H1 (cell line): ENCODE measurements around the gene ALDOC. TPM values are rescaled to one million over a fixed set of nuclear protein-coding genes. Genes with fewer than 3 reads are reported as not detected.

Experiments
- CTCF ChIA-PET: fragments of 300-600 bp; sonication (Branson Sonifier 250); formaldehyde crosslinking; loops from one replicate; lab custom pipeline; 2021; ENCODE audit not compliant: partially characterized antibody; lab: Charles Lee
- POLR2A ChIA-PET: fragments of 300-600 bp; sonication (Branson Sonifier 250); formaldehyde crosslinking; loops from one replicate; lab custom pipeline; 2021; ENCODE audit warnings: inconsistent platforms; ENCODE audit not compliant: partially characterized antibody; lab: Charles Lee
- DNase-seq, 2 experiments: peaks; one replicate each; pipeline versions ENCODE4 v3.0.0 to v3.0.0-alpha.2; 2010 to 2022; ENCODE audit warnings: low spot score in 2 of 2, low read depth in 1 of 2, mixed read lengths in 1 of 2
- FAIRE-seq: peaks from 2 replicates; lab custom pipeline; 2011; peaks lifted over from hg19 to GRCh38; lab: Jason Lieb, UNC
- H2AFZ ChIP-seq: 2 replicates; pipeline ENCODE4 v1.8.1; 2012; ENCODE audit warnings: low read length, inconsistent platforms
- H2AK5ac ChIP-seq: 2 replicates; pipeline ENCODE4 v1.6.1; 2013; ENCODE audit warnings: low read depth, low read length
- H2BK120ac ChIP-seq: replicated peaks from 2 replicates; pipeline ENCODE3; 2013; ENCODE audit warnings: low read depth, low read length, inconsistent platforms
- H2BK12ac ChIP-seq: 2 replicates; pipeline ENCODE4 v1.6.1; 2013; ENCODE audit warnings: low read depth, low read length
- H2BK15ac ChIP-seq: 2 replicates; pipeline ENCODE4 v1.6.1; 2013; ENCODE audit warnings: low read length
- H2BK20ac ChIP-seq: 2 replicates; pipeline ENCODE4 v1.6.1; 2013; ENCODE audit warnings: low read length
- H2BK5ac ChIP-seq: 2 replicates; pipeline ENCODE4 v1.6.1; 2013; ENCODE audit warnings: low read depth, low read length
- H3K14ac ChIP-seq: 2 replicates; pipeline ENCODE4 v1.6.1; 2013; ENCODE audit warnings: inconsistent platforms; ENCODE audit not compliant: insufficient read length
- H3K18ac ChIP-seq: 2 replicates; pipeline ENCODE4 v1.6.1; 2013; ENCODE audit warnings: low read length; ENCODE audit errors: extremely low read depth
- H3K23ac ChIP-seq: 2 replicates; pipeline ENCODE4 v1.6.1; 2013; ENCODE audit warnings: inconsistent platforms; ENCODE audit not compliant: insufficient read length
- H3K23me2 ChIP-seq: 2 replicates; pipeline ENCODE4 v1.6.1; 2013; ENCODE audit warnings: low read depth, low read length
- H3K27ac ChIP-seq: 2 replicates; pipeline ENCODE4 v1.6.1; 2011; ENCODE audit warnings: low read depth, low read length, inconsistent platforms
- H3K27me3 ChIP-seq, 4 experiments: replicated peaks in 1 of 4; 1 replicate in 1 of 4; 2 replicates in 3 of 4; pipeline versions ENCODE4 v1.6.1 to v1.8.1; 2011 to 2013; ENCODE audit warnings: low read length in 3 of 4, mild to moderate bottlenecking in 3 of 4, inconsistent platforms in 2 of 4, mixed read lengths in 2 of 4, moderate library complexity in 1 of 4; ENCODE audit not compliant: control insufficient read depth in 3 of 4, insufficient read depth in 3 of 4; ENCODE audit errors: extremely low read depth in 1 of 4
- H3K36me3 ChIP-seq, 4 experiments: 2 replicates each; pipeline versions ENCODE4 v1.6.1 to v1.8.1; 2011 to 2013; ENCODE audit warnings: mild to moderate bottlenecking in 4 of 4, low read length in 3 of 4, moderate library complexity in 2 of 4, control low read depth in 1 of 4, inconsistent platforms in 1 of 4; ENCODE audit not compliant: insufficient read depth in 4 of 4, control insufficient read depth in 2 of 4
- H3K4ac ChIP-seq: replicated peaks from 2 replicates; pipeline ENCODE3; 2013; ENCODE audit warnings: low read length, low read depth, mixed read lengths, inconsistent platforms; ENCODE audit not compliant: insufficient read length
- H3K4me1 ChIP-seq, 4 experiments: replicated peaks in 1 of 4; 1 replicate in 1 of 4; 2 replicates in 3 of 4; pipeline versions ENCODE4 v1.6.1 to v1.8.1; 2011 to 2013; ENCODE audit warnings: low read length in 3 of 4, inconsistent platforms in 2 of 4, mixed read lengths in 1 of 4; ENCODE audit not compliant: insufficient read depth in 4 of 4, control insufficient read depth in 3 of 4
- H3K4me2 ChIP-seq, 2 experiments: 2 replicates each; pipeline versions ENCODE4 v1.6.1 to v1.8.1; 2011 to 2013; ENCODE audit warnings: low read depth in 2 of 2, low read length in 2 of 2, control low read depth in 1 of 2, inconsistent platforms in 1 of 2, mild to moderate bottlenecking in 1 of 2; ENCODE audit not compliant: insufficient read depth in 1 of 2
- H3K4me3 ChIP-seq, 4 experiments: fragments of 200-600, 300-600 bp in 1 of 4; sonication (generic), shearing (Covaris generic), sonication (Bioruptor Twin) in 1 of 4; 2 replicates each; pipeline versions ENCODE4 v1.5.1 to v1.8.1; 2011 to 2016; ENCODE audit warnings: low read length in 4 of 4, low read depth in 3 of 4, control low read depth in 2 of 4, inconsistent platforms in 2 of 4, mild to moderate bottlenecking in 2 of 4, mixed read lengths in 1 of 4, moderate library complexity in 1 of 4; ENCODE audit not compliant: insufficient read depth in 2 of 4; ENCODE audit errors: extremely low read depth in 1 of 4
- H3K56ac ChIP-seq: replicated peaks from 2 replicates; pipeline ENCODE3; 2013; ENCODE audit warnings: low read depth, mild to moderate bottlenecking, mixed read lengths, low read length, inconsistent platforms; ENCODE audit not compliant: insufficient read length
- H3K79me1 ChIP-seq: 2 replicates; pipeline ENCODE4 v1.6.1; 2013; ENCODE audit warnings: low read depth, low read length, control low read depth
- H3K79me2 ChIP-seq, 2 experiments: 2 replicates each; pipeline versions ENCODE4 v1.6.1 to v1.8.1; 2012 to 2013; ENCODE audit warnings: low read length in 2 of 2, mild to moderate bottlenecking in 2 of 2, inconsistent platforms in 1 of 2; ENCODE audit not compliant: insufficient read depth in 2 of 2, control insufficient read depth in 1 of 2
- H3K9ac ChIP-seq, 4 experiments: replicated peaks in 1 of 4; 1 replicate in 1 of 4; 2 replicates in 3 of 4; pipeline versions ENCODE4 v1.6.1 to v1.8.1; 2011 to 2013; ENCODE audit warnings: low read depth in 3 of 4, low read length in 3 of 4, control low read depth in 2 of 4, mild to moderate bottlenecking in 2 of 4, moderate library complexity in 2 of 4, inconsistent platforms in 1 of 4; ENCODE audit errors: extremely low read depth in 1 of 4
- H3K9me3 ChIP-seq, 2 experiments: 2 replicates each; pipeline versions ENCODE4 v1.6.1 to v1.8.1; 2012 to 2013; ENCODE audit warnings: mild to moderate bottlenecking in 2 of 2, moderate library complexity in 2 of 2, control low read depth in 1 of 2, inconsistent platforms in 1 of 2, low read depth in 1 of 2, low read length in 1 of 2, mixed read lengths in 1 of 2; ENCODE audit not compliant: insufficient read depth in 2 of 2
- H4K20me1 ChIP-seq, 2 experiments: replicated peaks in 1 of 2; 2 replicates each; pipeline versions ENCODE3 to v1.8.1; 2011 to 2013; ENCODE audit warnings: inconsistent platforms in 2 of 2, low read length in 2 of 2, mild to moderate bottlenecking in 1 of 2; ENCODE audit not compliant: insufficient read depth in 2 of 2, control insufficient read depth in 1 of 2
- H4K5ac ChIP-seq: 2 replicates; pipeline ENCODE4 v1.6.1; 2013; ENCODE audit warnings: low read length, low read depth, mixed read lengths, inconsistent platforms; ENCODE audit not compliant: insufficient read length
- H4K8ac ChIP-seq: 2 replicates; pipeline ENCODE4 v1.8.0; 2013; ENCODE audit warnings: mild to moderate bottlenecking, moderate library complexity, low read length, inconsistent platforms; ENCODE audit not compliant: insufficient read depth; ENCODE audit errors: extremely low read depth
- H4K91ac ChIP-seq: replicated peaks from 2 replicates; pipeline ENCODE3; 2013; ENCODE audit warnings: low read length, mixed read lengths, inconsistent platforms; ENCODE audit not compliant: insufficient read length
- ASH2L ChIP-seq: fragments of 200-600, 300-600 bp; sonication (generic); IDR thresholded peaks from one replicate; pipeline ENCODE4 v1.7.1; 2017; ENCODE audit warnings: low read length
- FOSL1 ChIP-seq: IDR thresholded peaks from 2 replicates; pipeline ENCODE4 v1.6.1; 2011; ENCODE audit warnings: mild to moderate bottlenecking, low read depth, low read length, moderate library complexity; ENCODE audit not compliant: insufficient read depth
- GTF2F1 ChIP-seq: IDR thresholded peaks from 2 replicates; pipeline ENCODE4 v1.6.1; 2012; ENCODE audit warnings: low read depth, low read length, improper control_type of control experiment, borderline replicate concordance
- HDAC2 ChIP-seq, 2 experiments: fragments of 300-600 bp in 1 of 2; sonication (generic) in 1 of 2; IDR thresholded peaks; 2 replicates each; pipeline ENCODE4 v1.6.1; 2011 to 2012; ENCODE audit warnings: low read depth in 2 of 2, low read length in 2 of 2, mild to moderate bottlenecking in 2 of 2, moderate library complexity in 2 of 2, borderline replicate concordance in 1 of 2, inconsistent platforms in 1 of 2
- KDM5A ChIP-seq: fragments of 200-600 bp; IDR thresholded peaks from 2 replicates; pipeline ENCODE4 v1.7.1; 2012; ENCODE audit warnings: mild to moderate bottlenecking, low read length, inconsistent platforms, mixed read lengths
- MAX ChIP-seq: IDR thresholded peaks from 2 replicates; pipeline ENCODE4 v1.6.1; 2012; ENCODE audit warnings: inconsistent platforms
- NRF1 ChIP-seq: IDR thresholded peaks from 2 replicates; pipeline ENCODE4 v1.6.1; 2011; ENCODE audit warnings: mild to moderate bottlenecking, low read depth, low read length, improper control_type of control experiment
- PHF8 ChIP-seq: fragments of 200-600 bp; sonication (generic); conservative IDR thresholded peaks from 2 replicates; pipeline ENCODE4 v1.7.1; 2012; ENCODE audit warnings: low read depth, mild to moderate bottlenecking, inconsistent platforms, low read length, moderate library complexity
- POLR2A ChIP-seq, 2 experiments: IDR thresholded peaks; 1 replicate in 1 of 2; 2 replicates in 1 of 2; pipeline ENCODE4 v1.6.1; 2011; ENCODE audit warnings: low read depth in 2 of 2, low read length in 2 of 2, mild to moderate bottlenecking in 2 of 2; ENCODE audit errors: control extremely low read depth in 1 of 2
- RXRA ChIP-seq: IDR thresholded peaks from 2 replicates; pipeline ENCODE4 v1.6.1; 2011; ENCODE audit warnings: low read depth, mild to moderate bottlenecking, low read length, moderate library complexity; ENCODE audit not compliant: insufficient read depth
- SIRT6 ChIP-seq: IDR thresholded peaks from one replicate; pipeline ENCODE4 v1.7.1; 2012; ENCODE audit warnings: low read length, inconsistent platforms
- SUZ12 ChIP-seq: fragments of 200-600 bp; sonication (generic); IDR thresholded peaks from 2 replicates; pipeline ENCODE4 v1.6.1; 2012; ENCODE audit warnings: mild to moderate bottlenecking, inconsistent platforms, low read length, moderate library complexity, mixed read lengths
- WGBS, 2 experiments: shearing (Covaris generic) in 1 of 2; methylation state at CpG; one replicate each; pipeline versions ENCODE4 v1.1.6 to v1.1.7; 2013 to 2015; ENCODE audit warnings: low lambda C conversion rate in 2 of 2, mixed read lengths in 2 of 2, inconsistent platforms in 1 of 2, low coverage in 1 of 2, missing lambda C conversion rate in 1 of 2; ENCODE audit not compliant: insufficient replicate concordance in 2 of 2, insufficient coverage in 1 of 2, insufficient read length in 1 of 2; ENCODE audit errors: extremely low coverage in 1 of 2, missing lambda C conversion rate in 1 of 2; 5-methylcytosine and 5-hydroxymethylcytosine counted together
- polyA plus RNA-seq, 7 experiments: library from polyadenylated mRNA; depleted of rRNA in 3 of 7; stranded (reverse) in 5 of 7; unstranded in 2 of 7; fragments of >200 nt in 5 of 7; fragments of 200-250 nt in 2 of 7; gene quantifications; 1 replicate in 5 of 7; 2 replicates in 1 of 7; 4 replicates in 1 of 7; pipeline versions ENCODE4 v1.2.1 to v1.2.3, GENCODE V29; 2011 to 2013; ENCODE audit warnings: missing spikeins in 2 of 7, mixed read lengths in 2 of 7
- total RNA-seq: library from RNA; stranded (reverse); fragmentation: NEBNext Ultra II Directional; extraction: Animal tissue kit (Norgen Biotek cat#: 25700); gene quantifications from 2 replicates; pipeline ENCODE4 v1.2.1, GENCODE V29; 2021

Gene ALDOC
- total and polyA plus RNA-seq, 2 of the 8 experiments (the other 6 are each of a cell fraction or from before 2014, with no cell fraction given), result 51.6 to 103 TPM

GRCh38 chr17:28573521-28573920 lies 3.2 kb downstream of the ALDOC start:
- H3K27me3 ChIP-seq, result peaks cover 0 to 8% (median 4%) of the 10 kb centered on the region in 4 experiments; a peak in 4 of 7 replicates
- TF ChIP-seq NRF1, result no peak
- TF ChIP-seq SIRT6, result no peak
- no peak for TF ChIP-seq GTF2F1
- TF ChIP-seq RXRA, result no peak
- TF ChIP-seq ASH2L, result no peak
- TF ChIP-seq POLR2A (IDR thresholded peaks at IDR 0.05; ENCODE audit: control extremely low read depth in 1 of 2, low read depth in 2 of 2, low read length in 2 of 2), result no peak
- TF ChIP-seq HDAC2 (IDR thresholded peaks at IDR 0.05; ENCODE audit: borderline replicate concordance in 1 of 2, low read depth in 2 of 2, low read length in 2 of 2), result no peak
- TF ChIP-seq KDM5A, result no peak
- TF ChIP-seq FOSL1, result no peak
- no peak for TF ChIP-seq SUZ12
- TF ChIP-seq PHF8, result no peak
- no peak for TF ChIP-seq MAX
- H3K23me2 ChIP-seq, result peaks cover 6% of the 10 kb centered on the region
- WGBS, 2 experiments, result 90% methylated on average over 8 of the region's 9 CpGs; no CpG with 5 or more reads in 1 of the 2 experiments
- DNase-seq (no peak), FAIRE-seq (no peak)
- H3K14ac ChIP-seq, result no peak overlapping the region
- no peak overlapping the region for H3K23ac ChIP-seq
- H4K20me1 ChIP-seq, result peaks cover 3 to 4% of the 10 kb centered on the region in 2 experiments
- no peak overlapping the region for H3K4me3 ChIP-seq
- no peak overlapping the region for H2BK12ac ChIP-seq
- H2AK5ac ChIP-seq, result no peak overlapping the region
- H2BK5ac ChIP-seq, result no peak overlapping the region
- H3K4ac ChIP-seq, result no peak overlapping the region
- no peak overlapping the region for H2BK15ac ChIP-seq
- no peak overlapping the region for H2AFZ ChIP-seq
- H3K18ac ChIP-seq, result no peak overlapping the region
- no peak overlapping the region for H2BK20ac ChIP-seq
- peaks cover 3 to 12% (median 10%) of the 10 kb centered on the region in 4 experiments for H3K36me3 ChIP-seq
- H3K9ac ChIP-seq, result no peak overlapping the region
- H3K56ac ChIP-seq, result no peak overlapping the region
- peaks cover 0 to 12% of the 10 kb centered on the region in 2 experiments; a peak in 2 of 4 replicates for H3K79me2 ChIP-seq
- no peak overlapping the region for H3K27ac ChIP-seq
- no peaks in the 10 kb centered on the region for H3K79me1 ChIP-seq
- H4K8ac ChIP-seq, result no peak overlapping the region
- H3K4me1 ChIP-seq, result peaks cover 2 to 9% (median 6%) of the 10 kb centered on the region in 4 experiments; a peak in 6 of 7 replicates
- CTCF ChIA-PET, result interaction anchor here (1.3 to 6.0 kb wide), 3 partner anchors 25 to 79 kb away, joined by 4 to 58 read pairs (median 5); partner anchors contain the start of gene SPAG5
- no peak overlapping the region for H4K5ac ChIP-seq
- no peak overlapping the region for H2BK120ac ChIP-seq
- POLR2A ChIA-PET, result interaction anchor here (1.6 to 2.0 kb wide), 2 partner anchors 11 to 26 kb away, joined by 3 to 10 read pairs; partner anchors contain the start of gene SPAG5
- H3K9me3 ChIP-seq, result no peaks in the 10 kb centered on the region
- no peak overlapping the region for H4K91ac ChIP-seq
- H3K4me2 ChIP-seq, result no peak overlapping the region
